Upper lobe of left lung (tissue), 4 donors: ENCODE data around the gene UTP15.

Experiments used
- EP300 ChIP-seq, 4 donors: sonication (generic); formaldehyde crosslinking; IDR thresholded peaks; one replicate each; pipeline ENCODE4 v1.5.1; 2017; ENCODE audit warnings: antibody characterized with exemption in 4 of 4, control low read depth in 2 of 4
- POLR2A ChIP-seq, 4 donors: fragments of 450-650 bp; IDR thresholded peaks; one replicate each; pipeline ENCODE4 v1.5.1; 2016 to 2017; ENCODE audit warnings: antibody characterized with exemption in 4 of 4, mild to moderate bottlenecking in 2 of 4
- POLR2AphosphoS5 ChIP-seq, 2 donors: sonication (generic); formaldehyde crosslinking; IDR thresholded peaks; one replicate each; pipeline ENCODE4 v1.5.1; 2017; ENCODE audit warnings: antibody characterized with exemption in 2 of 2
- TF ChIP-seq, protein P1 (sequence below), 6 experiments: fragments of 450-650 bp in 4 of 6; fragments of 200-600 bp in 2 of 6; sonication (generic) in 2 of 6; IDR thresholded peaks; one replicate each; pipeline ENCODE4 v1.5.1; 2016 to 2019; ENCODE audit warnings: antibody characterized with exemption in 6 of 6

GRCh38 chr5:73540192-73540591 is 25.4 kb upstream of the UTP15 start:
- TF ChIP-seq, protein P1, sequence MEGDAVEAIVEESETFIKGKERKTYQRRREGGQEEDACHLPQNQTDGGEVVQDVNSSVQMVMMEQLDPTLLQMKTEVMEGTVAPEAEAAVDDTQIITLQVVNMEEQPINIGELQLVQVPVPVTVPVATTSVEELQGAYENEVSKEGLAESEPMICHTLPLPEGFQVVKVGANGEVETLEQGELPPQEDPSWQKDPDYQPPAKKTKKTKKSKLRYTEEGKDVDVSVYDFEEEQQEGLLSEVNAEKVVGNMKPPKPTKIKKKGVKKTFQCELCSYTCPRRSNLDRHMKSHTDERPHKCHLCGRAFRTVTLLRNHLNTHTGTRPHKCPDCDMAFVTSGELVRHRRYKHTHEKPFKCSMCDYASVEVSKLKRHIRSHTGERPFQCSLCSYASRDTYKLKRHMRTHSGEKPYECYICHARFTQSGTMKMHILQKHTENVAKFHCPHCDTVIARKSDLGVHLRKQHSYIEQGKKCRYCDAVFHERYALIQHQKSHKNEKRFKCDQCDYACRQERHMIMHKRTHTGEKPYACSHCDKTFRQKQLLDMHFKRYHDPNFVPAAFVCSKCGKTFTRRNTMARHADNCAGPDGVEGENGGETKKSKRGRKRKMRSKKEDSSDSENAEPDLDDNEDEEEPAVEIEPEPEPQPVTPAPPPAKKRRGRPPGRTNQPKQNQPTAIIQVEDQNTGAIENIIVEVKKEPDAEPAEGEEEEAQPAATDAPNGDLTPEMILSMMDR (IDR thresholded peaks at IDR 0.05) = no peak
- TF ChIP-seq POLR2A (IDR thresholded peaks at IDR 0.05) (no peak), POLR2AphosphoS5 (IDR thresholded peaks at IDR 0.05) (no peak), EP300 (IDR thresholded peaks at IDR 0.05) (no peak)
